PC-3 (cell line): ENCODE results near the gene TMPRSS13. TPM values are rescaled to one million over a fixed set of nuclear protein-coding genes. Genes with fewer than 3 reads are reported as not detected.

Experiments used
- ATAC-seq: fragments of 200-7000 bp; cut with Tn5 transposase; 2 replicates; pipeline ENCODE4 v1.9.1; 2020; ENCODE audit warnings: mild to moderate bottlenecking, moderate library complexity
- BruUV-seq: library from RNA; stranded (reverse); fragments of 400-500 nt; replicated peaks from 2 replicates; lab custom pipeline; 2021; lab: Mats Ljungman, UMichigan
- CTCF ChIA-PET: fragments of 300-600 bp; sonication (Branson Sonifier 250); formaldehyde crosslinking; loops from one replicate; lab custom pipeline; 2022; ENCODE audit warnings: antibody characterized with exemption; lab: Charles Lee
- POLR2A ChIA-PET: fragments of 300-600 bp; sonication (Branson Sonifier 250); formaldehyde crosslinking; loops from one replicate; lab custom pipeline; 2022; ENCODE audit warnings: antibody characterized with exemption; ENCODE audit not compliant: unreplicated experiment; lab: Charles Lee
- DNase-seq: peaks from one replicate; pipeline ENCODE4 v3.0.0-alpha.2; 2015
- H2AFZ ChIP-seq: fragments of 300-600 bp; sonication (generic); 2 replicates; pipeline ENCODE4 v1.6.0; 2016; ENCODE audit warnings: antibody characterized with exemption, low read length
- H3F3A ChIP-seq: fragments of 300-600 bp; sonication (generic); one replicate; pipeline ENCODE4 v1.6.0; 2017; ENCODE audit warnings: antibody characterized with exemption, low read length, control low read depth, mild to moderate bottlenecking; ENCODE audit not compliant: unreplicated experiment
- H3K27ac ChIP-seq: fragments of 300-600 bp; sonication (generic); 2 replicates; pipeline ENCODE4 v1.5.1; 2016; ENCODE audit warnings: mild to moderate bottlenecking, low read length
- H3K27me3 ChIP-seq: fragments of 300-600 bp; sonication (generic); 2 replicates; pipeline ENCODE4 v1.6.1; 2016; ENCODE audit warnings: low read length, mixed read lengths
- H3K36me3 ChIP-seq: fragments of 300-600 bp; sonication (generic); 2 replicates; pipeline ENCODE4 v1.6.1; 2016; ENCODE audit warnings: low read depth, mixed run types, low read length, mixed read lengths
- H3K4me1 ChIP-seq: fragments of 300-600 bp; sonication (generic); 2 replicates; pipeline ENCODE4 v1.5.1; 2016; ENCODE audit warnings: low read length; ENCODE audit not compliant: insufficient read depth
- H3K4me2 ChIP-seq: fragments of 300-600 bp; sonication (generic); 2 replicates; pipeline ENCODE4 v1.6.0; 2016; ENCODE audit warnings: low read length
- H3K4me3 ChIP-seq: fragments of 300-600 bp; sonication (generic); 2 replicates; pipeline ENCODE4 v1.5.1; 2016; ENCODE audit warnings: mild to moderate bottlenecking, low read length, mixed read lengths
- H3K79me2 ChIP-seq: fragments of 300-600 bp; sonication (generic); 2 replicates; pipeline ENCODE4 v1.6.1; 2017; ENCODE audit warnings: low read length, mixed read lengths
- H3K9ac ChIP-seq: fragments of 300-600 bp; sonication (generic); 2 replicates; pipeline ENCODE4 v1.6.0; 2016; ENCODE audit warnings: mild to moderate bottlenecking, low read length
- H3K9me2 ChIP-seq: fragments of 300-600 bp; sonication (generic); replicated peaks from 2 replicates; pipeline ENCODE4 v1.6.1; 2016; ENCODE audit warnings: mixed run types, low read length, mixed read lengths
- H3K9me3 ChIP-seq: fragments of 300-600 bp; sonication (generic); 2 replicates; pipeline ENCODE4 v1.6.1; 2016; ENCODE audit warnings: low read length, mixed read lengths
- H4K20me1 ChIP-seq: fragments of 300-600 bp; sonication (generic); 2 replicates; pipeline ENCODE4 v1.6.1; 2016; ENCODE audit warnings: low read length, mixed read lengths
- CTCF ChIP-seq: fragments of 300-600 bp; sonication (generic); conservative IDR thresholded peaks from 2 replicates; pipeline ENCODE4 v1.5.1; 2017; ENCODE audit warnings: antibody characterized with exemption, low read depth, mild to moderate bottlenecking, low read length
- EZH2 ChIP-seq: fragments of 300-600 bp; sonication (generic); IDR thresholded peaks from one replicate; pipeline ENCODE4 v1.6.1; 2017; ENCODE audit warnings: antibody characterized with exemption, mild to moderate bottlenecking, low read length; ENCODE audit not compliant: unreplicated experiment
- EZH2phosphoT487 ChIP-seq: fragments of 300-600 bp; sonication (generic); IDR thresholded peaks from 2 replicates; pipeline ENCODE4 v1.6.1; 2018; ENCODE audit warnings: mild to moderate bottlenecking, antibody characterized with exemption, low read length, borderline replicate concordance
- intact Hi-C: fragments of 100-400 bp; cut with micrococcal nuclease; formaldehyde crosslinking; loops from 2 replicates; pipeline ENCODE4 v1.9.0; 2023
- total RNA-seq: library from RNA; depleted of rRNA; stranded (reverse); fragments of >200 nt; gene quantifications from 2 replicates; pipeline ENCODE4 v1.2.3, GENCODE V29; 2014

The TMPRSS13 gene
- total RNA-seq, 1 experiment from 2014 or later = 2.9 TPM

- Histone ChIP-seq H3F3A (no peaks in the 10 kb centered on the region), H3K9ac (no peak overlapping the region), H3K27me3 (peaks cover 70% of the 10 kb centered on the region), H3K79me2 (no peaks in the 10 kb centered on the region), H3K27ac (no peak overlapping the region), H3K9me2 (no peaks in the 10 kb centered on the region), H4K20me1 (no peaks in the 10 kb centered on the region), H3K9me3 (no peaks in the 10 kb centered on the region), H2AFZ (no peak overlapping the region), H3K4me2 (no peak overlapping the region), H3K36me3 (no peaks in the 10 kb centered on the region), H3K4me3 (no peak overlapping the region), H3K4me1 (no peaks in the 10 kb centered on the region)
- no TSS peak for BruUV-seq
- no peak for DNase-seq
- ChIA-PET POLR2A (no interaction called here), CTCF (no interaction called here)
- TF ChIP-seq EZH2phosphoT487 (no peak), CTCF (no peak), EZH2 (no peak)
- no peak for ATAC-seq
- intact Hi-C loops = no loop called here
Measured at GRCh38 chr11:117918366-117919255, 10.6 kb downstream of the TMPRSS13 start.

GRCh38 chr11:117917591-117918151 is 11.5 kb downstream of the TMPRSS13 start:
- ATAC-seq (no peak), DNase-seq (no peak)
- Histone ChIP-seq H3K27me3 (peaks cover 72% of the 10 kb centered on the region), H3K27ac (no peak overlapping the region), H3K9ac (no peak overlapping the region), H2AFZ (no peak overlapping the region), H3K4me1 (no peaks in the 10 kb centered on the region), H4K20me1 (no peaks in the 10 kb centered on the region), H3K4me3 (no peak overlapping the region), H3K9me3 (no peaks in the 10 kb centered on the region), H3K36me3 (no peaks in the 10 kb centered on the region), H3F3A (no peaks in the 10 kb centered on the region), H3K4me2 (no peak overlapping the region), H3K9me2 (no peaks in the 10 kb centered on the region), H3K79me2 (no peaks in the 10 kb centered on the region)
- no TSS peak for BruUV-seq
- TF ChIP-seq EZH2phosphoT487 (no peak), EZH2 (no peak), CTCF (no peak)
- CTCF ChIA-PET = no interaction called here
- POLR2A ChIA-PET = no interaction called here
- intact Hi-C loops = no loop called here

- peaks cover 75% of the 10 kb centered on the region for H3K27me3 ChIP-seq
- H3F3A ChIP-seq = no peaks in the 10 kb centered on the region
- ATAC-seq = no peak
- TF ChIP-seq EZH2 = no peak
- no peak for TF ChIP-seq CTCF
- no peak for TF ChIP-seq EZH2phosphoT487
- H3K36me3 ChIP-seq = no peaks in the 10 kb centered on the region
- H3K79me2 ChIP-seq = no peaks in the 10 kb centered on the region
- no peak overlapping the region for H2AFZ ChIP-seq
- intact Hi-C loops = no loop called here
- H3K4me2 ChIP-seq = no peak overlapping the region
- H4K20me1 ChIP-seq = no peaks in the 10 kb centered on the region
- H3K4me3 ChIP-seq = no peak overlapping the region
- POLR2A ChIA-PET = interaction anchor here (0.5 kb wide), 1 partner anchor 71 kb away, joined by 3 read pairs; no protein-coding TSS in a partner anchor
- BruUV-seq = no TSS peak
- no peak overlapping the region for H3K27ac ChIP-seq
- CTCF ChIA-PET = no interaction called here
- no peaks in the 10 kb centered on the region for H3K4me1 ChIP-seq
- no peak overlapping the region for H3K9ac ChIP-seq
- H3K9me3 ChIP-seq = no peaks in the 10 kb centered on the region
- H3K9me2 ChIP-seq = no peaks in the 10 kb centered on the region
- no peak for DNase-seq
Measured at GRCh38 chr11:117916956-117917355, 12.2 kb downstream of the TMPRSS13 start.
